K562 (cell line): ENCODE data around the gene CALM1. TPM values are rescaled to one million over a fixed set of nuclear protein-coding genes. Genes with fewer than 3 reads are reported as not detected.

Source experiments
- ATAC-seq: fragments of 200-7000 bp; cut with Tn5 transposase; 3 replicates; pipeline ENCODE4 v1.9.1; 2020; ENCODE audit warnings: moderate library complexity
- BruUV-seq: library from RNA; stranded (reverse); fragments of 400-500 nt; replicated peaks from 2 replicates; lab custom pipeline; 2021; lab: Mats Ljungman, UMichigan
- CTCF ChIA-PET: fragments of 300-600 bp; formaldehyde crosslinking; extraction: SDS; loops from one replicate; lab custom pipeline; 2021; ENCODE audit warnings: low intra/inter-chr PET ratio; lab: Yijun Ruan, JAX
- POLR2A ChIA-PET: fragments of 300-600, 350-650 bp; sonication (Branson Sonifier 250); formaldehyde crosslinking; extraction: SDS; loops from one replicate; lab custom pipeline; 2021; ENCODE audit warnings: antibody characterized with exemption, inconsistent platforms; lab: Yijun Ruan, JAX
- DNase-seq, 4 experiments: peaks; one replicate each; pipeline versions ENCODE4 v3.0.0 to v3.0.0-alpha.2; 2011 to 2018; ENCODE audit warnings: low spot score in 3 of 4, mixed read lengths in 3 of 4; ENCODE audit errors: extremely low read depth in 1 of 4
- FAIRE-seq: peaks from 2 replicates; lab custom pipeline; 2011; peaks lifted over from hg19 to GRCh38; lab: Jason Lieb, UNC
- H2AFZ ChIP-seq: 2 replicates; pipeline ENCODE4 v1.6.0; 2011; ENCODE audit warnings: low read depth, low read length, control low read depth, inconsistent platforms
- H3K27ac ChIP-seq: fragments of 200-600 bp; 3 replicates; pipeline ENCODE4 v1.8.0; 2011; ENCODE audit warnings: low read depth, mild to moderate bottlenecking, control low read depth, inconsistent platforms, low read length, moderate library complexity, mixed read lengths; ENCODE audit errors: extremely low read depth
- H3K27me3 ChIP-seq, 2 experiments: fragments of 300-600 bp in 1 of 2; 2 replicates in 1 of 2; 3 replicates in 1 of 2; pipeline versions ENCODE4 v1.6.0 to v1.8.0; 2011; ENCODE audit warnings: inconsistent platforms in 2 of 2, low read length in 2 of 2, mild to moderate bottlenecking in 1 of 2, mixed read lengths in 1 of 2, moderate library complexity in 1 of 2; ENCODE audit not compliant: control insufficient read depth in 2 of 2, insufficient read depth in 2 of 2
- H3K36me3 ChIP-seq: fragments of 300-600 bp; 3 replicates; pipeline ENCODE4 v1.8.0; 2011; ENCODE audit warnings: mild to moderate bottlenecking, low read length, inconsistent platforms; ENCODE audit not compliant: control insufficient read depth, insufficient read depth
- H3K4me1 ChIP-seq, 2 experiments: fragments of 200-600 bp in 1 of 2; replicated peaks in 1 of 2; 2 replicates in 1 of 2; 3 replicates in 1 of 2; pipeline versions ENCODE4 v1.5.1 to v1.8.0; 2011; ENCODE audit warnings: inconsistent platforms in 2 of 2, low read length in 2 of 2, mild to moderate bottlenecking in 1 of 2, mixed read lengths in 1 of 2, moderate library complexity in 1 of 2; ENCODE audit not compliant: control insufficient read depth in 2 of 2, insufficient read depth in 2 of 2
- H3K4me2 ChIP-seq: 2 replicates; pipeline ENCODE4 v1.6.1; 2011; ENCODE audit warnings: low read length, control low read depth, inconsistent platforms, mixed read lengths; ENCODE audit not compliant: insufficient read depth
- H3K4me3 ChIP-seq: fragments of 200-600 bp; sonication (generic), shearing (Covaris generic); 2 replicates; pipeline ENCODE4 v1.5.1; 2016; ENCODE audit warnings: control low read depth, inconsistent platforms
- H3K79me2 ChIP-seq: fragments of 200-600 bp; 3 replicates; pipeline ENCODE4 v1.8.0; 2011; ENCODE audit warnings: low read length, inconsistent platforms; ENCODE audit not compliant: control insufficient read depth, insufficient read depth
- H3K9ac ChIP-seq, 2 experiments: 2 replicates each; pipeline versions ENCODE4 v1.6.0 to v1.6.1; 2011; ENCODE audit warnings: low read depth in 2 of 2, low read length in 2 of 2, control low read depth in 1 of 2, inconsistent platforms in 1 of 2, mild to moderate bottlenecking in 1 of 2, mixed read lengths in 1 of 2; ENCODE audit not compliant: insufficient read depth in 1 of 2
- H3K9me1 ChIP-seq: one replicate; pipeline ENCODE4 v1.6.0; 2011; ENCODE audit warnings: inconsistent platforms, mild to moderate bottlenecking, low read length, moderate library complexity; ENCODE audit not compliant: control insufficient read depth, insufficient read depth
- H3K9me3 ChIP-seq: replicated peaks from 2 replicates; pipeline ENCODE4 v1.5.1; 2011; ENCODE audit warnings: low read depth, low read length, inconsistent platforms; ENCODE audit not compliant: control insufficient read depth, insufficient read depth
- H4K20me1 ChIP-seq: replicated peaks from 2 replicates; pipeline ENCODE4 v1.6.1; 2011; ENCODE audit warnings: low read length, inconsistent platforms, mixed read lengths; ENCODE audit not compliant: control insufficient read depth, insufficient read depth
- CCAR2 ChIP-seq: fragments of 200-400 bp; formaldehyde crosslinking; IDR thresholded peaks from 2 replicates; pipeline ENCODE4 v1.6.1; 2017; ENCODE audit warnings: mild to moderate bottlenecking, low read depth, low read length
- COPS2 ChIP-seq: fragments of 450-650 bp; conservative IDR thresholded peaks from 2 replicates; pipeline ENCODE4 v1.6.1; 2016; ENCODE audit warnings: mild to moderate bottlenecking, moderate library complexity
- HMG20B ChIP-seq: fragments of 250-450 bp; sonication (Bioruptor Pico); IDR thresholded peaks from 2 replicates; pipeline ENCODE4 v1.5.0; 2021; ENCODE audit warnings: mild to moderate bottlenecking
- HNRNPL ChIP-seq: fragments of 200-400 bp; formaldehyde crosslinking; IDR thresholded peaks from 2 replicates; pipeline ENCODE4 v1.6.1; 2017; ENCODE audit warnings: low read depth, mild to moderate bottlenecking, low read length
- MTA2 ChIP-seq: fragments of 450-650 bp; IDR thresholded peaks from 2 replicates; pipeline ENCODE4 v1.6.1; 2016; ENCODE audit warnings: low read depth
- OTX1 ChIP-seq: fragments of 450-650 bp; formaldehyde crosslinking; IDR thresholded peaks from 2 replicates; pipeline ENCODE4 v1.4.0; 2022; ENCODE audit warnings: mild to moderate bottlenecking
- POLR2A ChIP-seq: fragments of 450-650 bp; conservative IDR thresholded peaks from 2 replicates; pipeline ENCODE4 v1.6.1; 2016
- SIX5 ChIP-seq, 2 experiments: IDR thresholded peaks; 2 replicates each; pipeline ENCODE4 v1.6.1; 2011; ENCODE audit warnings: low read length in 2 of 2, borderline replicate concordance in 1 of 2, low read depth in 1 of 2, mild to moderate bottlenecking in 1 of 2, moderate library complexity in 1 of 2; ENCODE audit not compliant: insufficient read depth in 1 of 2
- TOE1 ChIP-seq, 2 experiments: fragments of 450-650 bp in 1 of 2; sonication (generic) in 1 of 2; formaldehyde crosslinking in 1 of 2; IDR thresholded peaks; 2 replicates each; pipeline versions ENCODE4 v1.7.1 to v1.8.0; 2016 to 2022; ENCODE audit warnings: borderline replicate concordance in 2 of 2, mild to moderate bottlenecking in 2 of 2, antibody characterized with exemption in 1 of 2, inconsistent platforms in 1 of 2, low read depth in 1 of 2, missing genetic modification reagents in 1 of 2, moderate library complexity in 1 of 2
- ZNF253 ChIP-seq: fragments of 250-450 bp; sonication (Bioruptor Pico); conservative IDR thresholded peaks from 2 replicates; pipeline ENCODE4 v1.6.1; 2021; ENCODE audit warnings: mild to moderate bottlenecking
- ZNF3 ChIP-seq: fragments of 250-450 bp; sonication (Bioruptor Pico); IDR thresholded peaks from 2 replicates; pipeline ENCODE4 v1.5.0; 2021; ENCODE audit warnings: mild to moderate bottlenecking, moderate library complexity
- WGBS: fragments of 100-300 bp; shearing (Covaris generic); methylation state at CpG from one replicate; pipeline ENCODE4 v1.1.6; 2016; ENCODE audit warnings: low coverage, mixed read lengths; ENCODE audit not compliant: insufficient coverage; ENCODE audit errors: missing lambda C conversion rate; 5-methylcytosine and 5-hydroxymethylcytosine counted together
- in situ Hi-C: fragments of 300-500 bp; cut with MboI; formaldehyde crosslinking; loops from 4 replicates; pipeline ENCODE4 v1.15.0; 2018; ENCODE audit warnings: inconsistent platforms, mixed read lengths
- intact Hi-C: fragments of 100-400 bp; cut with micrococcal nuclease; formaldehyde crosslinking; loops from 2 replicates; pipeline ENCODE4 v1.14.2; 2022
- polyA plus RNA-seq, 8 experiments: library from polyadenylated mRNA; depleted of rRNA in 4 of 8; stranded (reverse) in 5 of 8; unstranded in 3 of 8; fragments of >200 nt; fragmentation: Nextera tagmentation in 2 of 8; fragmentation: Illumina TruSeq in 1 of 8; extraction: Ambion mirVana in 2 of 8; extraction: Trizol in 1 of 8; gene quantifications; 2 replicates each; pipeline versions ENCODE4 v1.2.1 to v1.2.3, GENCODE V29; 2011 to 2014; ENCODE audit warnings: inconsistent platforms in 1 of 8, missing spikeins in 1 of 8
- total RNA-seq, 7 experiments: library from RNA; depleted of rRNA in 6 of 7; stranded (reverse); fragments of >200 nt in 6 of 7; fragmentation: Illumina TruSeq in 2 of 7; extraction: Trizol in 2 of 7; gene quantifications; 2 replicates each; pipeline versions ENCODE4 v1.2.1 to v1.2.3, GENCODE V29; 2011 to 2021; ENCODE audit warnings: low replicate concordance in 1 of 7

CALM1 gene
- total and polyA plus RNA-seq, 9 of the 15 experiments (the other 6 are each of a cell fraction or from before 2014, with no cell fraction given), result 48.0 to 269 (median 158) TPM

DNA sequence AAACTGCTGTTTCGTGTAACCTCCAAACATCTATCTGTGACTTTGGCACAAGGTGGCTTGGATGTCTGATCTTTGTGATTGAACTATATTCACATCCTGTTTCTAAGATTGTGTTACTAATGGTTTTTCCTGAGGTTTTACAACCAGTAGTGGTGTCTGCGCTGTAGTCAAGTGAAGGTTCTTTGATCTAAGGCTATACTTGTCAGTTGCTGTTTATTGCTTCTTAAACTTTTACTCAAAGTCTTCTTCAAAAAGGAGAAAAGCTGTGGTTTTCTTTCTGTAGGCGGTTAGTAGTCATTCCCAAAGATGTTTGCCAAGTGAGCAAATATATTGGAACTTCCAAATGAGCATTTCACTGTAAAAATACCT lies 12.3 kb upstream of the CALM1 start:
- Histone ChIP-seq H3K9me1 (no peaks in the 10 kb centered on the region), H3K9ac (peak overlapping the region in 1 of 2 experiments; percentile 93; a peak in 2 of 4 replicates), H2AFZ (peak overlapping the region; percentile 88), H3K79me2 (no peaks in the 10 kb centered on the region), H4K20me1 (no peaks in the 10 kb centered on the region), H3K9me3 (no peaks in the 10 kb centered on the region), H3K4me3 (no peak overlapping the region; the same call in 1 of the 2 replicates), H3K27ac (peak overlapping the region; percentile 96; the same call in 2 of the 3 replicates), H3K4me2 (peak overlapping the region; percentile 87), H3K4me1 (peaks cover 15 to 23% of the 10 kb centered on the region in 2 experiments), H3K27me3 (no peaks in the 10 kb centered on the region), H3K36me3 (no peaks in the 10 kb centered on the region)
- intact Hi-C loops (loop anchor here (5.0 kb wide), 1 partner anchor 423 kb away; no protein-coding TSS in a partner anchor), in situ Hi-C loops (no loop called here)
- no peak for DNase-seq
- no peak for TF ChIP-seq OTX1
- TF ChIP-seq SIX5 (IDR thresholded peaks at IDR 0.05; ENCODE audit: borderline replicate concordance in 1 of 2, insufficient read depth in 1 of 2, low read depth in 1 of 2, low read length in 2 of 2), result no peak
- no peak for TF ChIP-seq ZNF253 (CRISPR knock-in tag)
- TF ChIP-seq HMG20B, result no peak
- TF ChIP-seq HNRNPL, result no peak
- no peak for TF ChIP-seq CCAR2
- no peak for TF ChIP-seq ZNF3
- TF ChIP-seq COPS2, result no peak
- TF ChIP-seq MTA2, result no peak
- no peak for TF ChIP-seq TOE1 (IDR thresholded peaks at IDR 0.05; ENCODE audit: borderline replicate concordance)
- no peak for TF ChIP-seq TOE1 (CRISPR knock-in tag; IDR thresholded peaks at IDR 0.05; ENCODE audit: borderline replicate concordance, low read depth)
- TF ChIP-seq POLR2A, result no peak
- ChIA-PET CTCF (no interaction called here), POLR2A (interaction anchor here (0.6 to 3.2 kb wide), 5 partner anchors 8 to 75 kb away, joined by 3 to 29 read pairs (median 4); partner anchors contain the start of gene CALM1)
- FAIRE-seq, result no peak
- no TSS peak for BruUV-seq
- no peak for ATAC-seq
- WGBS, result 64% methylated on average over 3 of the region's 3 CpGs
